ENCODE measurements around the gene TTC39A.
A peak's percentile ranks its signal among the peaks of the same experiment; 100 is the strongest.

Gene TTC39A

DNA sequence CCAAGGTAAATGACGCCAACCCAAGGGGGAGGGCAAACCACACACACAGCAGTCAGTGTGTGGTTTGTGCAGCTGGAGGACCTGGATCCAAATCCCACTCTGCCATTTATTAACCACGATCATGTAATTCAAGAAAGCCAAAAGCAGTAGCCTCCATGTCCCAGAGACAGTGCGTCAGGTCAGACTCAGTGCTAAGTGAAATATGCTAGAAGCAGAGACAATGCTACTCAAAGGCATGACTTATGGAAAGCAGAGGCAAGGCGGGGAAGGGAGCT lies 13.6 kb downstream of the TTC39A start:
- H3K4me3 ChIP-seq (ENCODE audit: low read length): no peak overlapping the region
- no peak for DNase-seq (ENCODE audit: low read depth)
- TF ChIP-seq, protein P1, sequence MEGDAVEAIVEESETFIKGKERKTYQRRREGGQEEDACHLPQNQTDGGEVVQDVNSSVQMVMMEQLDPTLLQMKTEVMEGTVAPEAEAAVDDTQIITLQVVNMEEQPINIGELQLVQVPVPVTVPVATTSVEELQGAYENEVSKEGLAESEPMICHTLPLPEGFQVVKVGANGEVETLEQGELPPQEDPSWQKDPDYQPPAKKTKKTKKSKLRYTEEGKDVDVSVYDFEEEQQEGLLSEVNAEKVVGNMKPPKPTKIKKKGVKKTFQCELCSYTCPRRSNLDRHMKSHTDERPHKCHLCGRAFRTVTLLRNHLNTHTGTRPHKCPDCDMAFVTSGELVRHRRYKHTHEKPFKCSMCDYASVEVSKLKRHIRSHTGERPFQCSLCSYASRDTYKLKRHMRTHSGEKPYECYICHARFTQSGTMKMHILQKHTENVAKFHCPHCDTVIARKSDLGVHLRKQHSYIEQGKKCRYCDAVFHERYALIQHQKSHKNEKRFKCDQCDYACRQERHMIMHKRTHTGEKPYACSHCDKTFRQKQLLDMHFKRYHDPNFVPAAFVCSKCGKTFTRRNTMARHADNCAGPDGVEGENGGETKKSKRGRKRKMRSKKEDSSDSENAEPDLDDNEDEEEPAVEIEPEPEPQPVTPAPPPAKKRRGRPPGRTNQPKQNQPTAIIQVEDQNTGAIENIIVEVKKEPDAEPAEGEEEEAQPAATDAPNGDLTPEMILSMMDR (conservative IDR thresholded peaks at IDR 0.05; ENCODE audit: low read length): no peak

DNA sequence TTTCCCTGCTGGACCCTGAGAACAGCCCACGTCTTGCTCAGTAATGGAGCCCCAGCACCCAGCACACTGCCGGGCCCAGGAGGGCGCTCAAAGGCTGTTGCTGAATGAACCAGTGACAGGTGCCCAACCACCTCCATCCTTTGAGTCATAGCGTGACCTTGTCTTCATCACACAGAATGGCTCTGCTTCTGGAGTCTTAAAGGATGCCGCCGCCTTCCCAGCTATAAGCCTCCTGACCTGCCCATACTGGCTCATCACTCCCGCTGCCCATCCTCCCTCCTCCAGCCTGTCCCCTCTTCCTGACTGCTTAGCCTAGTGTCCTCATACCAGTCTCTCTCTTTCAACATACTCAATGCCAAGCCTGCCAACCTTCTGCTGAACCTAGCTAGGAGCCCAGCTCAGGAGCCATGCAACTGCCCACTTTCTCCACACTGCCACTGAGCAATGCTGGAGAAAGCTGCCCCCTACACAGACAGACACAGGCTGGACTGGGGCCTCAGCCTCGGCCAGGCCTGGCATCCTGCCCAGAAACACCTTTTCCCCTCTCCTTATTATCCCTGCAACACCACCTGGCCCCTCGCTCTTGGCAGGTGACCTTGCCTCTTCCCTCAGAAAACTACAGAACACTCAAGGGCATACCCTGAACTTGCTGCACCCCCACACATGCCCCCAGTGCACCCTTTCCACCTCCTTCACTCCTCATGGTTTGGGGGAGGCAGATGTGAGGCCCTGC lies 14.1 kb downstream of the TTC39A start:
- TF ChIP-seq, protein P1 (conservative IDR thresholded peaks at IDR 0.05; ENCODE audit: low read length): no peak
- DNase-seq (ENCODE audit: low read depth): no peak
- no peak overlapping the region for H3K4me3 ChIP-seq (ENCODE audit: low read length)

DNA sequence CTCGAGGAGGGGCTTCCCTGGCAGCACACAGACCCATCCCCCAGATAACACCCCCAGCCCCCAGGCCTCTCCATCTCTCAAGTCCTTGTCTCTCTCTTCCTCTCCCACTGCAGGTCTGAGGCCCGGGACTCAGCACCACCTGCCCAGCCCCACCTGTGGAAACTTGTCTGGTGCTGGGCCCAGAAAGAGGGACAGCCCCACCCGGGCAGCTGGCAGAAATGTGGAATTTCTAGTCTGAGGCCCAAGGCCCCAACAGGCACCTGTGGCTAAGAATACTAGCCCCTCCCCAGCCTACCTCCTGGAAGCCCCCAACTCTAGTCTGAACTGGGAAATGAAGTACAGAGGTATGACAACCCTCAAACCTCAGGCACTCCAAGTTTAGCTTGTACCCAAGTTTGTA lies 15.4 kb downstream of the TTC39A start:
- no peak for DNase-seq (ENCODE audit: low read depth)
- TF ChIP-seq, protein P1 (conservative IDR thresholded peaks at IDR 0.05; ENCODE audit: low read length): no peak
- no peak overlapping the region for H3K4me3 ChIP-seq (ENCODE audit: low read length)

DNA sequence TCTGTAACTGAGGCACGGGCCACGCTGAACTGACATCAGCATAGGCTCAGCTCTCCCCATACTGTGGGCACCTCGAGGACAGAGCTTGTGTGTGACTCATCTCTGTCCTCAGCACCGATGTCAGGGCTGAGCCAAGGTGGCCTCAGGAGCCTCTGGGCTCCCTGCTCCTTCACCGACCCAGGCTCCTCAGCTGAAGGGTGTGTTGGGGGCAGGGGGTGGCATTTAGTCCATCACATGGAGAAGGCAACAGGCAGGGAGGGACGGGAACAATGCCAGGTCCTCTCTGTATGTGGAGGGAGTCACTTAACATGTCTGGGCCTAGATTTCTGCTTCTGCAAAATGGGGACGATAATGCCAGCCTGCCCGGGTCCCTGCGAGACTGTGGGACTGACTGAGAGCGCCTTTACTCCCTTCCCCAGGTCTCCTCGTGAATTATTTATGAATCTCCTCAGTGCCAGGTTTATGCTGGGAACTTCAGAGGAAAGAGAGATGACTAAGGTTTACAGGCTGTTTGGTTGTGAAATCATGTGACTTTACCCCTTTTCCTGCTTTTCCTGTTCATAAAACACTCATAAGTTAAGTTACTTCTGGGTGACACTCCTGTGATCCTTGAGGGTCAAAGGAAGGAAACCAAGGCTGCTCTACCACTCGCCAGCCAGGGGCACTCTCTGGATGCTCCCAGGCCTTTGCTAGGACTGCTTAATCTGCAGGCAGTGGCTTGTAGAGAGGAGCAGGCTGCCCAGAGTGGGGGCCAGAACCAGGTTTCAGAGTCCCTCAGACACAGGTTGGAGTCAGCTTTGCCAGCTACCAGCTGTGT lies 16.2 kb downstream of the TTC39A start:
- no peak overlapping the region for H3K4me3 ChIP-seq (ENCODE audit: low read length)
- TF ChIP-seq, protein P1 (conservative IDR thresholded peaks at IDR 0.05; ENCODE audit: low read length): no peak
- DNase-seq (ENCODE audit: low read depth): peak; percentile 76

DNA sequence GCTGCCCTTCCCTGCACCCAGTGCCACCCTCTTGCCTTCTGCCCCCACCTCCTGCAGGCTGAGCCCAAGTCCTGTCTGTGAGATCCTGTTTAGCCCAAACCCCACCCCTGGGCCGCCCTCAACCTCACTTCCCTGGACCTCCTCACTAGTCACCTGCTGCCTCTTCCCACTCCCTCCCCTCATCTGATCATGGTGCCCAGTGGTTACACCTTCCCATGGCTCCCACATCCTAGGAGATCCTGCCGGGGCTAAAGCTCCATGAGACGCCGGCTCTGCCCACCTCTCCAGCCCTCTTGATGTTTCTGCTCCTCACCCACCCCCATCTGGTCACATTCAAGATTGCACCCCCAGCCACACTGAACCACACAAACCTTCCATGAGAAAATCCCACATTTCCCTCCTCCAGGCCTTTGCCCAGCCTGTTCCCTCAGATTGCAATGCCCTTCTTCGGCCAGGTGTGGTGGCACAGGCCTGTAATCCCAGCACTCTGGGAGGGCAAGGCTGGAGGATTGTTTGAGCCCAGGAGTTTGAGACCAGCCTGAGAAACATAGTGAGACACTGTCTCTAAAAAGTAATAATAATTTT lies 17.0 kb downstream of the TTC39A start:
- no peak for DNase-seq (ENCODE audit: low read depth)
- no peak overlapping the region for H3K4me3 ChIP-seq (ENCODE audit: low read length)
- TF ChIP-seq, protein P1 (conservative IDR thresholded peaks at IDR 0.05; ENCODE audit: low read length): 0 out of 2 replicates have a peak, but pooled peaks have one; percentile 2

DNA sequence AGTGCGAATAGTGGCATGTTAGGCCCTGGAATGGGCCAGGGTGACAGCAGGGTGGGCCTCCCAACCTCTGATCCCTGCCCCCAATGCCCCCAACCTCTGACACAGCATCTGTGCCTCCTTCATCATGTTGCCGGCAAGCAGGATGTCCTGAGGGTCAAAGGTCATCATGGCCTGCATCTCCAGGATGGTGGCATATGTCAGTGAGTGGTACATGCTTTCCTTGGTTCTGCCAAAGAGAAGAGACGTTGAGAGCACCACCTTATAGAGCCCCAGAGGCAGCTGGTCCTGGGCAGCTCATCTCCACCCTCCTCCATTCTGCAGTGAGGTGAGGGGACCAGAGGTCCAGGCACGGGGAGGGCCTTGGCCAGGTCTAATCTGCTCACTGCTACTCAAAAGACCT lies 17.6 kb downstream of the TTC39A start:
- TF ChIP-seq, protein P1 (conservative IDR thresholded peaks at IDR 0.05; ENCODE audit: low read length): no peak
- H3K4me3 ChIP-seq (ENCODE audit: low read length): no peak overlapping the region
- DNase-seq (ENCODE audit: low read depth): no peak
